K562 (cell line): ENCODE measurements around the gene ARHGAP10. TPM values are rescaled to one million over a fixed set of nuclear protein-coding genes. Genes with fewer than 3 reads are reported as not detected.
A peak's percentile ranks its signal among the peaks of the same experiment; 100 is the strongest.

Experiments used
- ATAC-seq: fragments of 200-7000 bp; cut with Tn5 transposase; 3 replicates; pipeline ENCODE4 v1.9.1; 2020; ENCODE audit warnings: moderate library complexity
- BruUV-seq: library from RNA; stranded (reverse); fragments of 400-500 nt; replicated peaks from 2 replicates; lab custom pipeline; 2021; lab: Mats Ljungman, UMichigan
- CTCF ChIA-PET: fragments of 300-600 bp; formaldehyde crosslinking; extraction: SDS; loops from one replicate; lab custom pipeline; 2021; ENCODE audit warnings: low intra/inter-chr PET ratio; lab: Yijun Ruan, JAX
- POLR2A ChIA-PET: fragments of 300-600, 350-650 bp; sonication (Branson Sonifier 250); formaldehyde crosslinking; extraction: SDS; loops from one replicate; lab custom pipeline; 2021; ENCODE audit warnings: antibody characterized with exemption, inconsistent platforms; lab: Yijun Ruan, JAX
- DNase-seq, 4 experiments: peaks; one replicate each; pipeline versions ENCODE4 v3.0.0 to v3.0.0-alpha.2; 2011 to 2018; ENCODE audit warnings: low spot score in 3 of 4, mixed read lengths in 3 of 4; ENCODE audit errors: extremely low read depth in 1 of 4
- FAIRE-seq: peaks from 2 replicates; lab custom pipeline; 2011; peaks lifted over from hg19 to GRCh38; lab: Jason Lieb, UNC
- H2AFZ ChIP-seq: 2 replicates; pipeline ENCODE4 v1.6.0; 2011; ENCODE audit warnings: low read depth, low read length, control low read depth, inconsistent platforms
- H3K27ac ChIP-seq: fragments of 200-600 bp; 3 replicates; pipeline ENCODE4 v1.8.0; 2011; ENCODE audit warnings: low read depth, mild to moderate bottlenecking, control low read depth, inconsistent platforms, low read length, moderate library complexity, mixed read lengths; ENCODE audit errors: extremely low read depth
- H3K27me3 ChIP-seq, 2 experiments: fragments of 300-600 bp in 1 of 2; 2 replicates in 1 of 2; 3 replicates in 1 of 2; pipeline versions ENCODE4 v1.6.0 to v1.8.0; 2011; ENCODE audit warnings: inconsistent platforms in 2 of 2, low read length in 2 of 2, mild to moderate bottlenecking in 1 of 2, mixed read lengths in 1 of 2, moderate library complexity in 1 of 2; ENCODE audit not compliant: control insufficient read depth in 2 of 2, insufficient read depth in 2 of 2
- H3K36me3 ChIP-seq: fragments of 300-600 bp; 3 replicates; pipeline ENCODE4 v1.8.0; 2011; ENCODE audit warnings: mild to moderate bottlenecking, low read length, inconsistent platforms; ENCODE audit not compliant: control insufficient read depth, insufficient read depth
- H3K4me1 ChIP-seq, 2 experiments: fragments of 200-600 bp in 1 of 2; replicated peaks in 1 of 2; 2 replicates in 1 of 2; 3 replicates in 1 of 2; pipeline versions ENCODE4 v1.5.1 to v1.8.0; 2011; ENCODE audit warnings: inconsistent platforms in 2 of 2, low read length in 2 of 2, mild to moderate bottlenecking in 1 of 2, mixed read lengths in 1 of 2, moderate library complexity in 1 of 2; ENCODE audit not compliant: control insufficient read depth in 2 of 2, insufficient read depth in 2 of 2
- H3K4me2 ChIP-seq: 2 replicates; pipeline ENCODE4 v1.6.1; 2011; ENCODE audit warnings: low read length, control low read depth, inconsistent platforms, mixed read lengths; ENCODE audit not compliant: insufficient read depth
- H3K4me3 ChIP-seq: fragments of 200-600 bp; sonication (generic), shearing (Covaris generic); 2 replicates; pipeline ENCODE4 v1.5.1; 2016; ENCODE audit warnings: control low read depth, inconsistent platforms
- H3K79me2 ChIP-seq: fragments of 200-600 bp; 3 replicates; pipeline ENCODE4 v1.8.0; 2011; ENCODE audit warnings: low read length, inconsistent platforms; ENCODE audit not compliant: control insufficient read depth, insufficient read depth
- H3K9ac ChIP-seq, 2 experiments: 2 replicates each; pipeline versions ENCODE4 v1.6.0 to v1.6.1; 2011; ENCODE audit warnings: low read depth in 2 of 2, low read length in 2 of 2, control low read depth in 1 of 2, inconsistent platforms in 1 of 2, mild to moderate bottlenecking in 1 of 2, mixed read lengths in 1 of 2; ENCODE audit not compliant: insufficient read depth in 1 of 2
- H3K9me1 ChIP-seq: one replicate; pipeline ENCODE4 v1.6.0; 2011; ENCODE audit warnings: inconsistent platforms, mild to moderate bottlenecking, low read length, moderate library complexity; ENCODE audit not compliant: control insufficient read depth, insufficient read depth
- H3K9me3 ChIP-seq: replicated peaks from 2 replicates; pipeline ENCODE4 v1.5.1; 2011; ENCODE audit warnings: low read depth, low read length, inconsistent platforms; ENCODE audit not compliant: control insufficient read depth, insufficient read depth
- H4K20me1 ChIP-seq: replicated peaks from 2 replicates; pipeline ENCODE4 v1.6.1; 2011; ENCODE audit warnings: low read length, inconsistent platforms, mixed read lengths; ENCODE audit not compliant: control insufficient read depth, insufficient read depth
- WHSC1 ChIP-seq: IDR thresholded peaks from one replicate; pipeline ENCODE4 v1.6.1; 2012; ENCODE audit warnings: low read length, control low read depth, inconsistent platforms
- WGBS: fragments of 100-300 bp; shearing (Covaris generic); methylation state at CpG from one replicate; pipeline ENCODE4 v1.1.6; 2016; ENCODE audit warnings: low coverage, mixed read lengths; ENCODE audit not compliant: insufficient coverage; ENCODE audit errors: missing lambda C conversion rate; 5-methylcytosine and 5-hydroxymethylcytosine counted together
- in situ Hi-C: fragments of 300-500 bp; cut with MboI; formaldehyde crosslinking; loops from 4 replicates; pipeline ENCODE4 v1.15.0; 2018; ENCODE audit warnings: inconsistent platforms, mixed read lengths
- intact Hi-C: fragments of 100-400 bp; cut with micrococcal nuclease; formaldehyde crosslinking; loops from 2 replicates; pipeline ENCODE4 v1.14.2; 2022
- polyA plus RNA-seq, 8 experiments: library from polyadenylated mRNA; depleted of rRNA in 4 of 8; stranded (reverse) in 5 of 8; unstranded in 3 of 8; fragments of >200 nt; fragmentation: Nextera tagmentation in 2 of 8; fragmentation: Illumina TruSeq in 1 of 8; extraction: Ambion mirVana in 2 of 8; extraction: Trizol in 1 of 8; gene quantifications; 2 replicates each; pipeline versions ENCODE4 v1.2.1 to v1.2.3, GENCODE V29; 2011 to 2014; ENCODE audit warnings: inconsistent platforms in 1 of 8, missing spikeins in 1 of 8
- total RNA-seq, 7 experiments: library from RNA; depleted of rRNA in 6 of 7; stranded (reverse); fragments of >200 nt in 6 of 7; fragmentation: Illumina TruSeq in 2 of 7; extraction: Trizol in 2 of 7; gene quantifications; 2 replicates each; pipeline versions ENCODE4 v1.2.1 to v1.2.3, GENCODE V29; 2011 to 2021; ENCODE audit warnings: low replicate concordance in 1 of 7
- TF ChIP-seq, protein P1 (sequence below), 2 experiments: fragments of 450-650 bp in 1 of 2; sonication (generic) in 1 of 2; formaldehyde crosslinking in 1 of 2; IDR thresholded peaks; 2 replicates each; pipeline versions ENCODE4 v1.7.1 to v1.9.0; 2016 to 2022; ENCODE audit warnings: inconsistent platforms in 1 of 2, mild to moderate bottlenecking in 1 of 2, missing genetic modification reagents in 1 of 2
- TF ChIP-seq, protein P2 (sequence below): fragments of 250-450 bp; sonication (Bioruptor Pico); IDR thresholded peaks from 2 replicates; pipeline ENCODE4 v1.8.0; 2021; ENCODE audit warnings: moderate library complexity, mild to moderate bottlenecking, inconsistent platforms

Gene ARHGAP10
- total and polyA plus RNA-seq, 9 of the 15 experiments (the other 6 are each of a cell fraction or from before 2014, with no cell fraction given), result 0.03 to 0.22 (median 0.06) TPM; not detected in 3

DNA sequence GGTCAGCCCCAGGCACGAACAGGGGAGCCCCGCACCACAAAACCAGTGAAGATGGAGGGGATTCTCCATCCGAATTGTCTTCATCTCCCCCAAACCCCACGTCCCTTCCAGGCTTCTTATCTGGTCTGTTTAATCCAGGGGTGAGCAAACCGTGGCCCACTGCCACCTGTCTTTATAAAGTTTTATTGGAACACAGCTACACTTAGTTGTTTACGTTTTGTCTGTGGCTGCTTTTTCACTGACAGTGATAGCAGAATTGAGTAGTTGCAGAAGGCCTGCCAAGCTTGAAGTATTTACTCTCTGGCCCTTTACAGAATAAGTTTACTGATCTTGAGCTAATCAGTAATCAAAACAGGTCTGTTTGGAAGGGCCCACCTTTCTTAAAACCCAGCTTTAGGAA lies 324.0 kb downstream of the ARHGAP10 start:
- H3K4me1 ChIP-seq, result no peaks in the 10 kb centered on the region
- POLR2A ChIA-PET, result interaction anchor here (1.4 kb wide), 1 partner anchor 21 kb away, joined by 5 read pairs; no protein-coding TSS in a partner anchor

More for the DNA sequence above, 324.0 kb downstream of the ARHGAP10 start:
- Histone ChIP-seq H3K4me2 (no peak overlapping the region), H4K20me1 (no peaks in the 10 kb centered on the region), H3K36me3 (no peaks in the 10 kb centered on the region), H2AFZ (no peak overlapping the region), H3K9me3 (no peaks in the 10 kb centered on the region), H3K4me3 (no peak overlapping the region), H3K27me3 (no peaks in the 10 kb centered on the region), H3K9ac (no peak overlapping the region), H3K27ac (no peak overlapping the region), H3K79me2 (no peaks in the 10 kb centered on the region), H3K9me1 (no peaks in the 10 kb centered on the region)
- no TSS peak for BruUV-seq
- CTCF ChIA-PET, result interaction anchor here (0.8 kb wide), 1 partner anchor 1197 kb away, joined by 3 read pairs; no protein-coding TSS in a partner anchor
- ATAC-seq (no peak), FAIRE-seq (no peak), DNase-seq (no peak)
- 0% methylated on average over 6 of the region's 6 CpGs for WGBS
- in situ Hi-C loops (no loop called here), intact Hi-C loops (no loop called here)
- no peak for TF ChIP-seq WHSC1
- TF ChIP-seq, protein P1, sequence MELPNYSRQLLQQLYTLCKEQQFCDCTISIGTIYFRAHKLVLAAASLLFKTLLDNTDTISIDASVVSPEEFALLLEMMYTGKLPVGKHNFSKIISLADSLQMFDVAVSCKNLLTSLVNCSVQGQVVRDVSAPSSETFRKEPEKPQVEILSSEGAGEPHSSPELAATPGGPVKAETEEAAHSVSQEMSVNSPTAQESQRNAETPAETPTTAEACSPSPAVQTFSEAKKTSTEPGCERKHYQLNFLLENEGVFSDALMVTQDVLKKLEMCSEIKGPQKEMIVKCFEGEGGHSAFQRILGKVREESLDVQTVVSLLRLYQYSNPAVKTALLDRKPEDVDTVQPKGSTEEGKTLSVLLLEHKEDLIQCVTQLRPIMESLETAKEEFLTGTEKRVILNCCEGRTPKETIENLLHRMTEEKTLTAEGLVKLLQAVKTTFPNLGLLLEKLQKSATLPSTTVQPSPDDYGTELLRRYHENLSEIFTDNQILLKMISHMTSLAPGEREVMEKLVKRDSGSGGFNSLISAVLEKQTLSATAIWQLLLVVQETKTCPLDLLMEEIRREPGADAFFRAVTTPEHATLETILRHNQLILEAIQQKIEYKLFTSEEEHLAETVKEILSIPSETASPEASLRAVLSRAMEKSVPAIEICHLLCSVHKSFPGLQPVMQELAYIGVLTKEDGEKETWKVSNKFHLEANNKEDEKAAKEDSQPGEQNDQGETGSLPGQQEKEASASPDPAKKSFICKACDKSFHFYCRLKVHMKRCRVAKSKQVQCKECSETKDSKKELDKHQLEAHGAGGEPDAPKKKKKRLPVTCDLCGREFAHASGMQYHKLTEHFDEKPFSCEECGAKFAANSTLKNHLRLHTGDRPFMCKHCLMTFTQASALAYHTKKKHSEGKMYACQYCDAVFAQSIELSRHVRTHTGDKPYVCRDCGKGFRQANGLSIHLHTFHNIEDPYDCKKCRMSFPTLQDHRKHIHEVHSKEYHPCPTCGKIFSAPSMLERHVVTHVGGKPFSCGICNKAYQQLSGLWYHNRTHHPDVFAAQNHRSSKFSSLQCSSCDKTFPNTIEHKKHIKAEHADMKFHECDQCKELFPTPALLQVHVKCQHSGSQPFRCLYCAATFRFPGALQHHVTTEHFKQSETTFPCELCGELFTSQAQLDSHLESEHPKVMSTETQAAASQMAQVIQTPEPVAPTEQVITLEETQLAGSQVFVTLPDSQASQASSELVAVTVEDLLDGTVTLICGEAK (IDR thresholded peaks at IDR 0.05), result peak; percentile 47; the same call in 1 of the 2 replicates
- TF ChIP-seq, protein P1 (CRISPR knock-in tag; IDR thresholded peaks at IDR 0.05), result no peak
- TF ChIP-seq, protein P2, sequence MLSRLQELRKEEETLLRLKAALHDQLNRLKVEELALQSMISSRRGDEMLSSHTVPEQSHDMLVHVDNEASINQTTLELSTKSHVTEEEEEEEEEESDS (CRISPR knock-in tag), result no peak
